ENCODE results near the gene CACNA2D1.
A peak's percentile ranks its signal among the peaks of the same experiment; 100 is the strongest.

CACNA2D1 gene

DNA sequence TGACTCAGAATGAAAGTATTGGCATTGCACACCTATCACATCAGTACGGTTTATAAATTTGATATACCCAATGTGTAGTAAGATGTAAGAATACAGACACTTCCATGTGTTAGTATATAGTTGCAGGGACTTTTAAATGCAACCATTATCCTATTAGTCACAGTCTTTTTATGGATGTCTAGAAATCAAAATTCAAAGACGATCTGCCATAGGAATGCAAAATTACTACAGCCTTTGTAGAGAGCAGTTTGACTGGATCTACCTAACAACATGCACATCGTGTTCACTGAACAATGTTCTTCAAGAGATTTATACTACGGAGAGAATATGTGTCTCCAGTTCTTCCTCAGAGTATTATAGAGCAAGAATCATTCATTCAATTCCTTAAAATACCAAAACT lies 356.5 kb downstream of the CACNA2D1 start:
- no peak overlapping the region for H3K4me3 ChIP-seq (ENCODE audit: low read depth, low read length)
- no peak for DNase-seq (ENCODE audit: low read depth)

DNA sequence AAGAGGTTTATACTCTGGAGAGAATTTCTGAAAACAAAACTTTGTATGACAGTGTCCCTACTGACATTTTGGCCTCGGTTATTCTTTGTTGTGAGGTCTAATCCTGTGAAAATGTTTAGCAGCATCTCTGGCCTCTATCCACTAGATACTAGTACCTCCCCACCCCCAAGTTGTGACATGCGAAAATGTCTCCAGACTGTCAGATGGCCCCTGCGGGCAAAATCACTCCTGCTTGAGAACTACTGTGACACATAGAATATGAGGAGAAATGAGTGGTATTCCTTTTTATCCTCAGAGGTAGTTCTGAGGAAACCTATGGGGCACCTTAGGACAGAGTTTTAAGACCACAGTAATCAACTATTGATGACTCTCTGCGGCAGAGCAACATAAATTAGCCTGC lies 358.5 kb downstream of the CACNA2D1 start:
- no peak overlapping the region for H3K4me3 ChIP-seq (ENCODE audit: low read depth, low read length)
- DNase-seq (ENCODE audit: low read depth): no peak

DNA sequence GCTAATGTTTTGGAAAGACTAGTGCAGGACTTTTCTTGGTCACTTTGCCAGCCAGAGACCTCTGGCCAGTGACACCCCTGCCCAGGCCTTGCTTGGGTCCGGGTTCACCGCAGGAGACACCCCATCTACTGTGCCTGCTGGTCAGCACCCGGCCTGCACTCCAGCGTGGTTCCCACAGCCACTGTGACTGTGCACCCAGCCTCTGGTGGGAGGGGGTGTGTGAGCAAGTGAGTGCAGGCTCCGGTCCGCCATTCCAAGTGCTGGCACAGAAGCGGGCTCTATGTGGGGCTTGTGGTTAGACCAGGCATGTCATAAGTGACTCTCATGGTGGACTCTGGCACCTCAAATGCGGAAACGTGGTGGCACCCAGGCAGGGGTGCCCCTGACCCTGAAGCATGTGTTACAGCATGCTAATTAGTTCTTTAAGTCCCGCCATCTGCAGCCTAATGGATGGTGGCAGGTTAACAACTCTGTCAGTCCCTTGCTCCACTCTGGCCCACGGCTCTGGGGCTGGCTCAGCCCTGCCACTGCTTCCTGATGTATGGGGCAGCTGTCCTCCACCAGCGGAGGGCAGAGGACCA lies 361.8 kb downstream of the CACNA2D1 start:
- H3K4me3 ChIP-seq (ENCODE audit: low read depth, low read length): no peak overlapping the region
- DNase-seq (ENCODE audit: low read depth): no peak

DNA sequence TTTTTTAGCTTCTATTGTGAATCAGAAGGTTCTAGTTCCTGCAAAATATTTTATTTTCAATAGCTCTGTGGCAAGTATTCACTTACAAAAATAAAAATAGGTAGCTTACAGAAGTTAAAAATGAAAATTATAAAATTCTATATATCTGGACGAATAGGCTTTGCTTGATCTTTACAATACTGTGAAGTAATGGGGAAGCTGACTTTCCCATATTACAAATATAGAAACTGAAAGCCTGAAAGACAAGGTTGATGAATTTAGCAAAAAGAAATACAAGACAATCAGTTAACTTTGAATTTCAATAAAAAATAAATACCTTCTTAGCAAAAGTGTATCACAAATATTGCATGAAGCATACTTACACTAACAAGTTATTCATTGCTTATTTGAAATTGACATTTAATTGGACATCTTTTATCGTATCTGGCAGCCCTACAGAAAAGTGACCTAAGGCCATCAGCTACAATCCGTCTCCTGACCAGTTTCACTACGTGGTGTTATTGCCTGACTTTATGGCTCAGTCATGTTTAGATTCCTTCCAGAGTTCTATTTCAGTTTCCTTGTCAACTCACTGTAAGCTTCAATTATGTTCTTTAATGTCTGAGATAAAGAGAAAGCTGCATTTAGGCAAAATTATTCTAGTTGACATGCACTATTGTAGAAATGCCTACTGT lies 363.2 kb downstream of the CACNA2D1 start:
- no peak for DNase-seq (ENCODE audit: low read depth)
- no peak overlapping the region for H3K4me3 ChIP-seq (ENCODE audit: low read depth, low read length)

DNA sequence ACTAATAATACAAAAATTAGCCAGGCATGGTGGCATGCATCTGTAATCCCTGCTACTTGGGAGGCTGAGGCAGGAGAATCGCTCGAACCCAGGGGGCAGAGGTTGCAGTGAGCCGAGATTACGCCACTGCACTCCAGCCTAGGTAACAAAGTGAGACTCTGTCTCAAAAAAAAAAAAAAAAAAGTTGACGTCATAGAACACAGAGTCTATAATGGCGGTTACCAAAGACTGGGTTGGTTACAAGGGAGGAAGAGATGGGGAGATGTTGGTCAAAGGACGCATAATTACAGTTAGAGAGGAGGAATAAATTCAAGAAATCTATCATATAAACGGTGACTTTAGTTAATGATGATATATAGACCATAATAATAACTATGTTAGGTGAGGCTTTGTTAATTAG lies 364.1 kb downstream of the CACNA2D1 start:
- no peak for DNase-seq (ENCODE audit: low read depth)

DNA sequence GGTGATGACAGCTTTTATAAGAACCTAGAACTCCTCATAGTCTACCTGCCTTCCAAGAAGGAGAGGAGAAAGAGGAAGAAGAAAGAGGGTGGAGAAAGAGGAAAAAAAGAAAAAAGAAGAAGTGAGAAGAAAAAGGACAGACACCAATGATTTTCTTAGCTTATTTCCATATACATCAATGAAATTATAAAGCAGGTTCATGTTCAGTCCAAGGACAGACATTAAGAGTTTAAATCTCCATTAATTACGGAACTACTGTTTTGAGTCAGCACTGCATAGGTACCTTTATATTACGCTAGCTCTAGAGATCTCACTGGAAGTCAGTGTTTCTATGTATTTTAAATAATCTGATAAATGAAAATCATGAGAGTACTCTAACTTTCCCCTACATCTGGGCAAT lies 364.8 kb downstream of the CACNA2D1 start:
- no peak for DNase-seq (ENCODE audit: low read depth)
- no peak overlapping the region for H3K4me3 ChIP-seq (ENCODE audit: low read depth, low read length)

More for the DNA sequence above, 364.1 kb downstream of the CACNA2D1 start:
- no peak overlapping the region for H3K4me3 ChIP-seq (ENCODE audit: low read depth, low read length)

DNA sequence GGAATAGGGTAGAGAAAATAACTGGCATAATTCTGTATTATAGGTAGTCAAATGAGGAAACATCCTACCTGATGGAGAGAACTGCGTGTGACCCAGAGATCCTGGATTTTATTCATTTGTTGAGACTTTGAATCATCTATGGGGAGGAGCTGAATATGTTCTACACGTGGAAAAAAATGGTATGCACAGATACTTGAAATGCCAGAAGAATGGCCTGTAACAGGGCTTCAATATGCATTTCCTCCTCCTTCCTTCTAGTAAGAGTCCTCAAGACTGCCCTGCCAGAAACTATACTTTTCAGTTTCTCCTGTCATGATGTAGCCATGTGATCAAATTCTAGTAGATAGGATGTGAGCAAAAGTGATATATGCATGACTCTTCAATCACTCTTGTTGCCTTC lies 372.1 kb downstream of the CACNA2D1 start:
- no peak for DNase-seq (ENCODE audit: low read depth)
- no peak overlapping the region for H3K4me3 ChIP-seq (ENCODE audit: low read depth, low read length)

DNA sequence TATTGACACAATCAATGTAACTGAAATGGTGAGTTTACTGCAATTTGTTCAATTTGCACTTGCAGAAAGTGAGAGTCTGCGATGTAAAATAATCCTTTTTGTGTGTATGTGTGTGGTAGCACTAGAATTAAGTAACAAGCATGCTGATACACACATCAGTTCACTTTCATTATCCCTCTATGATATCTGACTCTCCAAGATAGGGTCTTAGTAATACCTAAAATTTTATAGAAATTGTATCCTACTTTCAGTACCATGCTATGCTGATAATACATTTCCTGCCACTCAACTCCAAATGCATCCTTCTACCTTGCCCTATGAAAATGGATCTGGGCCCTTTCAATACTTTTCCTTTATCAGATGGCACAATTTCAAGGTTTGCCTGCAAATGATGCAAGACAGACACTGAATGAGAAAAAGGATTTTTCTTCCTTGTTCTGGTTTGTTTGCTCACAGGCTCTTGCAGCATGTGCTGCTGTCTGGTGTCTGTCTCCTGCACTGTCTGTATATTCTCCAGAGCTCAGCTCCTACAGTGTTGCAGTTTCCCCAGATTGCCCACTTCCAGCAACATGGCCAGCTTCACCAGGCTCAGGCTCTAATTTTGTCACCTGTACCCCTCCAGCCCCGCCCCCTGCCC lies 375.8 kb downstream of the CACNA2D1 start:
- no peak for DNase-seq (ENCODE audit: low read depth)
- no peak overlapping the region for H3K4me3 ChIP-seq (ENCODE audit: low read depth, low read length)

DNA sequence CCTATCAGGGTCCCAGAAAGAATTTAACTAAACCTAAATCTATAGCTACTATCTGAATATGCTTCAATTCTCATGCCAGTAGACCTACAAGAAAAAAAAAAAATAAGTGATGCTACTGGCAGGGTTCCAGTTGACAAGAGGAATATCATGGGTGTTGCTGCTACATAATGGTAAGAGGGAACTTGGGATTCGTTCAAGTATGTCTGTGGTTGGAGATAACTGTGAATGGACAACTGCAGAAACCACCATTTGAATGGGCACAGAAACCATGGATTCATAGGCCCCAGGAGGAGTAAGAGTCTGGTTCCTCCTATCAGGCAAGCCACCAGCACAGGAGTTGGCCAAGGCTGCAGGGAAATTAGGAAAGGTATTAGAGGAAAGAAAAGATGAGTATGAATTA lies 386.1 kb downstream of the CACNA2D1 start:
- H3K4me3 ChIP-seq (ENCODE audit: low read depth, low read length): no peak overlapping the region

DNA sequence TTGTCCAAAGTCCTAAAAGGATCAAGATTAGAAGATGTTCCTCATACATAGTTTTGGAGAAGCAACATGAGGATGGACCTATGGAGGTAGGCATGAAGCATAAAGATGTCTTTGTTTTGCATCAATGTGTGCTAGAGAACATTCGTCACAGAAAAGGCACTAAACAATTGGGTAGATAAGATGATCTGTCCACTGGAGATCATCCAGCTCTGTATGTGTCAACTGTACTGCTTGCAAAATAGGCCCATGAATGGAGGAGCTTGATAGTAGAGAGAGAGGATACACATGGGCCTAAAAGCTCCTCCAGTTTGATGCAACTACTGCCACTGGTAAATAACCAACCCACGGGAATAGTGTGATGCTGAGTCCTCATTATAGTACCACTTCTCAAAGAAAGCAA lies 387.3 kb downstream of the CACNA2D1 start:
- DNase-seq (ENCODE audit: low read depth): no peak

More for the DNA sequence above, 386.1 kb downstream of the CACNA2D1 start:
- DNase-seq (ENCODE audit: low read depth): no peak

DNA sequence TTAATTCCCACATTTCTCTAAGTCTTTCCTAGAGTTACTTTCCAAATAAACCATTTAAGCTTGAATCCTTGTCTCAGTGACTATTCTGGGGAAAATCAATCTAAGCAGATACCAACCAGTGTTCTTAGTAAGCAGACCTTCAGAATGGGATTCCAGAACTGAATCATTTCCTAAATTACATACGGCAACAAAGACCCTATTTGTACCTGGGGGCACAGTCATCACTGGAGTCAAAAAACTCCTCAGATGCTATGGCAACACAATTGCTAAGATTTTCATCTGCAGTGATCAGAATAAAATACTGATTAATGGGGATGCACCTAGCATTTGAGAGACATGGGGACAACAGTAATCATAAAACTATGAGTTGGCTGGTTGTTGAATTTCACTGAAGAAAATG lies 389.0 kb downstream of the CACNA2D1 start:
- H3K4me3 ChIP-seq (ENCODE audit: low read depth, low read length): no peak overlapping the region
- DNase-seq (ENCODE audit: low read depth): no peak

More for the DNA sequence above, 387.3 kb downstream of the CACNA2D1 start:
- no peak overlapping the region for H3K4me3 ChIP-seq (ENCODE audit: low read depth, low read length)

DNA sequence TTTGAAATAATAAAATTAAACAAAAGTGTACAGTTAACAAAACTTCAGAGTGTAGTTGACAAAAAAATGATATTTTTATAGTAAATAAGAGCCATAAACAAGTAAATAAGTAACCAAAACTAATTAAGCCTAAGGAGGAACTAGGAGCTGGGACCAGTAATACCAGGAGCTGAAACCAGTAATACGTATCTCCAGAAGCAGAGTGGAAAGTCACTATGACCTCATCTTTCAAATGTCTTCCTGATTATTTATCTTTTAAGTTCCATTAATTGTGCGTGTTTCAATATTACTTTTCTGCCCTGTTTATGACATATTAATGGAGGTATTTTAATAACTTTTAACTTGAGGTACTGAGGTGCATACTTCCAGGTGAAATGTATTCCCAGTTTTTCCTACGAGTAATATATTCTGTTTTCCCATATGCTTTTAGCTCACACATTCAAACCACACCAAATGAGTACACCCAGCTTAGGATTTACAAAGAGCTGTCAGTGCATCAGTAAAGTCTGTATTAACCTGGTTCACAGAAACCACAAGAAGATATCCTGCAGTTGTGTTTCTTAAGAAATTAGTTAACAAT lies 390.0 kb downstream of the CACNA2D1 start:
- no peak overlapping the region for H3K4me3 ChIP-seq (ENCODE audit: low read depth, low read length)

DNA sequence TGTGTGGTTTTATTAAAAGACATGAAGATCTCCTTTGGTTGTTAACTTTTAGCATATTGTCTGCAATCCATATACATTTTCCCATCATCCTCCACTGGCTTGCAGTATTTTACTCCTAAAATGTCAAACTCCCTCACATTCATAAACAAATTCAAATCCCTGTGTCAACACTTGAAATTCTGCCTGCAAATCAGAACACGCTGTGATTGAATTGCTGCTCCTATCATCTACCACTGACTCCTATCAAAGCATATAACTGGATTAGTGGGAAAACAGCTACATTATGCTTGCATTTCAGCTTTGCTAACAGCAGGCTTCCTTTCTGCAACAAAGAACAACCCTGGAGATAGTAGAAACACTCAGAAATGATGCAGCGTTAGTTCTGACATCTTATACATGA lies 392.0 kb downstream of the CACNA2D1 start:
- no peak for DNase-seq (ENCODE audit: low read depth)
- no peak overlapping the region for H3K4me3 ChIP-seq (ENCODE audit: low read depth, low read length)

More for the DNA sequence above, 390.0 kb downstream of the CACNA2D1 start:
- no peak for DNase-seq (ENCODE audit: low read depth)

DNA sequence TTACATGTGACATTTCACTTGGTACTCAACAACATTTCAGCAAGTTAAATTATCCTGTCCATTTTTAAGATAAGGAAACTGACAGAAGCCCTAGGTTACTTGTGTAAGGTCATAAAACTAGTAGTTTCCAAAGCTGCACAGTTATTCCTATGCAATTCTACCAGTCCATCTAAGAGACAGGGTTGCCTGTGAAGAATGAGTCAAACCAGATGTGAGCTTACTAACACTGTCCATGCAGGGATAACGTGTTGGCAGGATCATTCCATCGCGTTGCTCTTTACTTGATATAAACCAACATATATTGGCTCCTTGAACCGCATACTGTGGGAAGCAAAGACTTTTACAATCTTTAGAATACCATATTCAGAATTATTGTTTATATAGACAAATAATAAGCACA lies 392.8 kb downstream of the CACNA2D1 start:
- peak; percentile 82 for DNase-seq (ENCODE audit: low read depth)

DNA sequence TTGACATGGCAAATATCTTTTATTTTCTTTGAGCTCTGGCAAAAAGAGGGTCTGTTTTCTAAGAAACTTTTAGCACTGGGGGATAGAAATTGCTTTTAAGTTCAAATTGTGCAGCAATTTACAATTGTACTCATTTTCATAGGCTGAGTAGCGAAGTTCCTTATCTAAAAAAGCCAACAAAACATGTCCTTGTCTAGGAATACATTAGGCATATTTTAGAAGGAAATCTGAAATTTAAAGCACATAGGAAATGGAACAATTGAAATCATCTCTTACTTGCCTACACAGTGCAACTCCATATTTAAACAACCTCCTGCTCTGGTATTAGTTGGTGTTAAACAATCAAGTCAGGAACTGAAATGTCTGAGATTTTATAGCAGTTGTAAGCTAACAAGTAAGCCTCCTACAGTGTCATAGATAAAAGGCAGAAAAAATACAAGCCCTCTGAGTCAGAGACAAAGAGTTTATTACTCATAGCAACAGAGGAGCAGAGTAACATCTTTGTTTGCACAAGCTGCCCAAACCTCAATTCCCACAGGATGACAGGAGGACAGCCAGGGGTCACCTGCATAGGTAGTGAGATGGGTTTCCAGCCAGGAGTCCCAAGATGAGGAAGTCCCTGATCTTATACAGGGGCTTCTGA lies 393.6 kb downstream of the CACNA2D1 start:
- no peak overlapping the region for H3K4me3 ChIP-seq (ENCODE audit: low read depth, low read length)
- peak; percentile 88 for DNase-seq (ENCODE audit: low read depth)

More for the DNA sequence above, 392.8 kb downstream of the CACNA2D1 start:
- H3K4me3 ChIP-seq (ENCODE audit: low read depth, low read length): no peak overlapping the region

DNA sequence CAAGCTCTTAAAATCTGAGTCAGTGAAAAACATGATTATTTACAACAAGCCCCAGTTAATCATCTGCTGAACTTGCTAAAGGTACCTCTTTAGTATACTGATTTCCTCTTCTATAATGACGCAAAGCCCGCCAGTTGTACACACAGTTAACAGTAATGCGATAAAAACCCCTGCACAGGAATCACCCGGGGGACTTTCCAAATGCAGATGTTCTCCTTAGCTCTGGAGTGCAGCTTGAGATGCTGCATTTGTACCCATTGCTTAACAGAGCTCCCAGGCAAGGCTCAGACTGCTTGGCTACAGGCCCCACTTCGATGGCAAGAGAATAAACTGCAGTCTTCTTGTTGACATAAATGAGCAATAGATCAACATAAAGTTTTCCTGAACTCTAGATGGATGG lies 394.1 kb downstream of the CACNA2D1 start:
- no peak overlapping the region for H3K4me3 ChIP-seq (ENCODE audit: low read depth, low read length)
- peak; percentile 58 for DNase-seq (ENCODE audit: low read depth)

DNA sequence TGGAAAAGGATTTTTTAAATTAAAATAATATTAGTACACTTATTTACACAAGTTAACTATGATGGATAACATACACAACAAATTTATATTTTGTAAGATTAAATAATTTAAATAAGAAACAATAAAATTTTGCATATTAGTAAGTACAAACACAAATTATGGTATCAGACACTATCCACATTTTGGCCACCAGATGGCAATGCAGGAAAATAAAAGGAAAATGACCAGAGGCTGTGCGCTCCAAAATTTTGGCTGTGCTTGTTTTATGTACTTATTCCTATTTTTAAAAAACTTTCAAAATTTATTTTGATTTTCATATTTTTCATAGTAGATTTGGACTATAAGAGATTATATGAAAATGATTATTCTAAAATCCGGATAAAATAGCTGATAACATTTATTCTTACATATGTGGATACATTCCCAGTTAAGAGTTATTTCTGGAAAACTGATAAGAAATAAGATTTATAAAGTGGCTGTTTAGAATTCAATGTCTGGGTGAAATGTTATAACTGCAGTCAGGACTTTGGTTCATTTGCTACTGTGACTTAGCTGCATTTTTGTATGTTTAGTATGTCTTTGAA lies 399.0 kb downstream of the CACNA2D1 start:
- no peak for DNase-seq (ENCODE audit: low read depth)
- no peak overlapping the region for H3K4me3 ChIP-seq (ENCODE audit: low read depth, low read length)

DNA sequence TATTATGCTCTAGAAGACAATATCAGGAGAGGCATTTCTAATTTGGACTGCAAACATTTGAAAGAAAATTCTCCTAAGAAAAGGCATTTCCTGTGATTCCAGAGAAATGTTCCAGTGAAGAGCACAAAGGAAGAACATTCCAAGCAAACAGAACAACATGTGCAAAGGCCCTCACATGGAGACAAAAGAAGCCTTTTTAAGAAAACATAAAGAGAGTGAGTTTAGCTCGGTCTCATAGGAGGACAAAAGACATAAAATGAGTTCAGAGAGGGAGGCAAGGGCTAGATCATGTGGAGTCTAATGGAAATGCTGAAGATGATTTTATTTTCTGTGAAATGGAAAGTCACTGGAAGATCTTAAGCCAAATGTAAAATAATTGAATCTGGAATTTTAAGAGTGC lies 404.0 kb downstream of the CACNA2D1 start:
- no peak overlapping the region for H3K4me3 ChIP-seq (ENCODE audit: low read depth, low read length)
- DNase-seq (ENCODE audit: low read depth): no peak

DNA sequence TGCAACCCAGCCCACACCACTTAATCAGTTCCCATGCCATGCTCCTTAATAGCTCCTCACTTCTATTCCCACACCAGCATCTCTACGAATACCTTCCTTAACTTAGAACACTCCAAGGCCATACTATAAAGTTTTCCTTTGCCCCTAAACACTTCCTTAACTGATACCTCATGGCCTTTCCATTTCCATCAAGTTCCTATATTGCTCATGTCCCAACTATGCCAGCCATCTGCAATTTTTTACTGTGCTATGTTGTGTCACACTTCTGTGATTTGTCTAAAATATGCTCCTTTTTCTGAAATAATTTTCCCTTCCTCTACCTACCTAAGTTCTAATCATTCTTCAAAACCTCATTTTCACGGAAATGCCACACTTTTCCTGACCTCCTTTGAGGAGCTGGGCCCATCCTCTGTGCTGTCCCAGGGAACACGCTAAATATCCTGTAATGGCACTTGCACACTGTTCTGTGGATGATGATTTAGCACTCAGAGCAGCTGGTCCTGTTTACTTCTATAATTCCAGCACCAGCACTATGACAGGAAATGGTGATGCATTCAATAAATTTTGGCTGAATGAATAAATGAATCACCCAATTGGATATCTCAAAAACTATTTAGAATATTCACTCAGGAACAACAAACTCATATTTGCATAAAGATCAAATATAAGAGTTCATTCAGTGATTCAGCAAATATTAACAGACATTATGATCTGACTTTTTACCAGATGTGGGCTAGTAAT lies 407.3 kb downstream of the CACNA2D1 start:
- no peak overlapping the region for H3K4me3 ChIP-seq (ENCODE audit: low read depth, low read length)
- peak; percentile 48 for DNase-seq (ENCODE audit: low read depth)
